ENCODE results near the gene MAGEH1.
A peak's percentile ranks its signal among the peaks of the same experiment; 100 is the strongest.
"Not testable (repeated sequence)": the region's sequence is repeated elsewhere in the genome, so short reads cannot be mapped to it uniquely, and the experiment has no call there.

The MAGEH1 gene

DNA sequence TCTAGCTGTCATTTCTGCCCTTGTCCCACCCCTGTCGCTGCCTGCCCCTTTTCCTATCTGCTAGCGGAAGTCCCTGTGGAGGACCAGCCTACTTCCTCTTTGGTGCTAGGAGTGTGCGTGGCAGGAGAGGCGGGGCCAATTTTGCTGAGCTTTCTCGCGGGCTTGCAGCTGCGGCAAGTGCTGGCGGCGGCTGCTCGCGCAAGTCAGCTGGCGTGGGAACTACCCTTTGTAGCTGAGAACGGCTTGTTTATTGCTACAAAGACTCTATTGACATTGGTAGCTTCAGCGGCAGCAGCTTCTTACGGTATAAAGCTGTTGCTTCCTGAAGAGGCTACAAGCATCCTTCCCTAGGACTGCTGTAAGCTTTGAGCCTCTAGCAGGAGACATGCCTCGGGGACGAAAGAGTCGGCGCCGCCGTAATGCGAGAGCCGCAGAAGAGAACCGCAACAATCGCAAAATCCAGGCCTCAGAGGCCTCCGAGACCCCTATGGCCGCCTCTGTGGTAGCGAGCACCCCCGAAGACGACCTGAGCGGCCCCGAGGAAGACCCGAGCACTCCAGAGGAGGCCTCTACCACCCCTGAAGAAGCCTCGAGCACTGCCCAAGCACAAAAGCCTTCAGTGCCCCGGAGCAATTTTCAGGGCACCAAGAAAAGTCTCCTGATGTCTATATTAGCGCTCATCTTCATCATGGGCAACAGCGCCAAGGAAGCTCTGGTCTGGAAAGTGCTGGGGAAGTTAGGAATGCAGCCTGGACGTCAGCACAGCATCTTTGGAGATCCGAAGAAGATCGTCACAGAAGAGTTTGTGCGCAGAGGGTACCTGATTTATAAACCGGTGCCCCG, at the start of gene MAGEH1:
MAGEH1 (plus strand) TSS at position 138 of the 843 bp plus-strand sequence; CDS start at position 386, 248 bp downstream.
- intact Hi-C loops (cut with DNase I) = no loop called here
- peak; percentile 80 to 96 (median 91) for DNase-seq

GRCh38 chrX:55427079-55427478, 24.8 kb upstream of the MAGEH1 start:
- peak in 1 of 42 donors; percentile 34 for DNase-seq
- intact Hi-C loops (cut with DNase I) = not testable (repeated sequence)

- not testable (repeated sequence) for DNase-seq
Measured at GRCh38 chrX:55443468-55443867, 8.5 kb upstream of the MAGEH1 start.

DNA sequence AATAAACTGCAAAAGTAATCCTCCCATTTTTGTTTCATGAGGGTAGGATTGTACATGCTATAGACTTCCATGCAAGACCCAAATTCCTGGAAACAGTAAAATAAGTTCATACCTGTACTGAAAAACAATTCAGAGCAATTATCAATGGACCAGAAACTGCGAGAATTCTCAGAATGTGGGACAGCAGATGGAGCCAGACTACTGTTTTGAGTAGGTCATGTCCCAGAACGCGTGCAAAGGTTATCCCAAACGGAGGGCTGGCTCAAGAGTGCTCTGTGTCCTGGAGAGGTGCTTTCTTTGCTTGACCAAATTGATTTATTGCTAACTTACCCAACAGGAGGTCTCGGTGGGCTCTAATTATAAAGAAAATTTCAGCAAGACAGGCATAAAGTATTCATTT, 1.7 kb upstream of the MAGEH1 start:
- intact Hi-C loops (cut with DNase I) = no loop called here
- peak in 23 of 42 donors; percentile 2 to 54 (median 17) for DNase-seq

More at GRCh38 chrX:55443468-55443867, 8.5 kb upstream of the MAGEH1 start:
- intact Hi-C loops (cut with DNase I) = not testable (repeated sequence)

GRCh38 chrX:55451141-55451540, 786 bp upstream of the MAGEH1 start:
- no peak for DNase-seq
- intact Hi-C loops (cut with DNase I) = no loop called here

- peak in 1 of 42 donors; percentile 7 for DNase-seq
- intact Hi-C loops (cut with DNase I) = no loop called here
Measured at GRCh38 chrX:55451626-55451989, 319 bp upstream of the MAGEH1 start.

- intact Hi-C loops (cut with DNase I) = no loop called here
- DNase-seq = peak in 3 of 42 donors; percentile 3 to 32 (median 10)
Measured at GRCh38 chrX:55452833-55453124, 852 bp downstream of the MAGEH1 start.

DNA sequence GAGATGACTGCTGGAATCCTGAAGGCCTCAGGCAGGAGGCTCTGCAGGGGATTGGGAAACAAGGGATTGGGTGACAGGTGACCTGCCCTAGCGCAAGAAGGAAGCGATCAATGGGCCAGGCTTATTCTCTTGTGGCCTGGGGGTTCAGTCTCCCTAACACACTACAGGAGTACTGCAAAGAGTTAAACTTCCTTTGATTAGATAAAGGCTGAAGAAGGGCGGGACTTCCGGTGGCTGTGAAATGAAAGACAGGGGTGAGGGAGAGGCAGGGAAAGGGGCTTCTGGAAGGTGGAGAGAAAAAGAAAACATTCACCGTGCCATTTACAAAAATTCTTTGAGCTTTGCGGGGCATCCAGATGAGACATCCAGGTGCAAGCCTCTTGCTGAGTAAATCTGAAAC, 3.8 kb downstream of the MAGEH1 start:
- intact Hi-C loops (cut with DNase I); DNase-seq: not testable (repeated sequence)

DNA sequence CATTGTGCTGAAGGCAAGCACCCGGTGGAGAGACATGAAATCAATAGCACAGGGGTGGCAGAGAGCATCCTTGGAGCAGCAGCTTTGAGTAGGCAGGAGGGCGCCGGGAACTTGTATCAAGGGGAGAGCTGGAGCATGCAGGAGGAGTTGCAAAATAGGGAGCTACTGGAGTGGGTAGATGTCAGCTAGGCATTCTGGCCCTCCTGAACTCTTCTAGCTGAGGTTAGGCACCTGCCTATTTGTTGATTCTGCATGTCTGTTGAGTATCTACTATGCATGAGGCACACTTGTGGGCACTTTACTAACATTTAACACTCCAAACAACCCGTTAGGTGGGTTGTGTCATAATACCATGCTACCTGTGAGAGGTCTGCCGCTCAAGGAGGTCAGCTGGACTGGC, 7.5 kb downstream of the MAGEH1 start:
- DNase-seq; intact Hi-C loops (cut with DNase I): not testable (repeated sequence)

- DNase-seq; intact Hi-C loops (cut with DNase I): not testable (repeated sequence)
Measured at GRCh38 chrX:55459926-55460325, 8.0 kb downstream of the MAGEH1 start.

GRCh38 chrX:55464050-55464449, 12.1 kb downstream of the MAGEH1 start:
- DNase-seq; intact Hi-C loops (cut with DNase I): not testable (repeated sequence)

DNA sequence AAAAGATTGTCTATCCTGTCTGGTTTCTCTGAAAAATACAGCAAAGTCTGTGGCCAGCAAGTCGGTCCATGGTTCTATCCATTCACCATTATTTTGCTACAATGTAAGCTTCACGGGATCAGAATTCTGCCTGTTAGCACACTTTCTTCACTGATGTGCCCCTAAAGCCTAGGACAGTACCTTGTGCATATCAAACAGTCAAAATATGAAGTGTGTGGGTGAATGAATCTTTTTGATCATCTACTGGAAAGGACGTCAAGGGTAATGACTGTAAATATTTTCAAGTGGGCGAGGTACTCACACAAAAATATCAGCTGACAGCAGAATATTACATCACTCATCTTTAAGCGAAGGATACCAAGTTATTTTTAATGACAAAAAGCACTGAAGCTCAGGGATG, 13.2 kb downstream of the MAGEH1 start:
- intact Hi-C loops (cut with DNase I); DNase-seq: not testable (repeated sequence)

DNA sequence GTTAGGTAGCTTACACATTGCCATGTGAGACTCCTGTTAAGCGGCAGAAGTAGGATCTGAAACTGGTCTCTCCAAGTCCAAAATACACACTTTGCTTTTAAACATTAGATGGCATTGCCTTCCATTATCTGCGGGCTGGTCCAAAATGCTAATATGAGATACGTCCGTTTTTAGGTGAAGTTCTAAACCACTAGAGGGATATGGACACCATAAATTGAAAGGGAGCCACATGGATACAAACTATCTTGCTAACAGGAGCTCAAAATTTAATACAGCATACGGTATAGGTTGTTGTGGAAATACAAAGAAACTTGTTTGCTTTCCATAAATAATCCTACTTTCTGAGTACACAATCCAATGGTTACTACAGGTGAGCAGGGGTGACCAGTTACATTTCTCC, 13.9 kb downstream of the MAGEH1 start:
- DNase-seq; intact Hi-C loops (cut with DNase I): not testable (repeated sequence)

GRCh38 chrX:55479956-55480355, 28.0 kb downstream of the MAGEH1 start:
- DNase-seq; intact Hi-C loops (cut with DNase I): not testable (repeated sequence)

DNA sequence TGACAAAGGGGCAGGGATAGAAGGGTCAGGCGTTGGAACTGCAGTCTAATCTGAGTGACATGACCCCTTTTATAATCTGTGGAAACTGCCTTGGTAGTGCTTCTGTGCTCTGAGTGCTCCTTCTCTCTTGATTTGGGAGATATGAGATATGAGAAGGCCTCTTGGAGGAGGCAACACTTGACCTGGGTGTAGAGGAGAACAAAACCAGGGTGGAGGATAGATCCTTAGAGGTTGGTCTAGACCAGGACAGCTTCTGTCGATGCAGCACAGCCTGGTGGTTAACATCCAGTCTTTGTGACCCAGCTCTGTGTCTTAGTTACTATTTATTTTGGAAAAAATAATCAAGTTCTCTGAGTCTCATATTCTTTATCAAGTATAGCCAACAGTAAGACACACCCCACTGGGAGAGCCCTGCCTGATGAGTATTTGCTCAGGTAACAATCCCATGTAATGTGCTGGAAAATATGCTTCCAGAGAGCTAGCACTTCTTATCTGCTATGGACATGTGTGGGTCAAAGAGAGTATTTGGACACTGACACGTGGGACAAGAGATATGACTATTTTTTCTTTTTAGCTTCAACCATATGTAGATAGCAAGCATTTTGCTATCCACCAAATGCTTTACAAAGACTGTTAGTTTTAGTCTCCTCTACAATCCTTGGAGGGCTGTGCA, 28.6 kb downstream of the MAGEH1 start:
- DNase-seq = no peak
- intact Hi-C loops (cut with DNase I) = no loop called here

DNA sequence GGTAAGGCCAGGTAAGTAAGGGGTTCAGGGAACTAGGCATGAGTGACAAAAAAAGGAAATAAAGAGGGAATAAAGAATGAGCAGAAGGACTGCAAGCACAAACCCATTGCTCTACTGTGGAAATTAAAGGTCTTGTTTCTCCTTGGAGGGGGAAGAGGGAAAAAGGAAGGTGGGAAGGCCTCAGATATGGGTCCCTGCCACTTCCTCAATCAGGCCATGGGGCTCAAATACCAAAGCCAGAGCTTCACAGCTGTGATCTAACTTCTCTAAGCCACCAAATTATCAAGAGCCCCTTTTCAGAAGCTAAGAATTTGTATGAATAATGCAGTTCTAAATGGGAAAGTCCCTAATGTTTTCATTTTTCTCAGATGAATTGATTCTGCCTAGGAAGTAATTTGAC, 33.0 kb downstream of the MAGEH1 start:
- intact Hi-C loops (cut with DNase I) = no loop called here
- DNase-seq = peak in 1 of 42 donors; percentile 24

GRCh38 chrX:55486736-55487135, 34.8 kb downstream of the MAGEH1 start:
- intact Hi-C loops (cut with DNase I) = no loop called here
- peak in 38 of 42 donors; percentile 6 to 84 (median 58) for DNase-seq

DNA sequence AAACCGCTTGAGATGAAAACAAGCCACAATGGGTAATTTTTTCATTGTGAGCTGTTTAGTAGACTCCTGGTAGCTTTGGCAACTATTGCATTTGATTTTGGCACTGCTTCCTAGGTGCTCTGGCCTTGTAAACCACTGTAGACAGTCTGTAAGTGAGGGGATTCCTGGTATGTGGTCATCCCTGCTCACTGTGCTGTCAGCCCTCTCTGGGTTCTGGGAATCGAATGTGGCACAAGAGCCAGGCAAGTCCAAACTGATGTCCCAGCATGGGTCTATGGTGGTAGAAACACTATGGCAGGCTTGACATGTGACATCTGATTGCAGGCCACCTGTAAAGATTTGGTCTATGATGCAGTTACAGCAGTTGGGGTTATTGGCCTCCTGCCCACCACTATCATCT, 35.2 kb downstream of the MAGEH1 start:
- peak in 8 of 42 donors; percentile 2 to 48 (median 21) for DNase-seq
- intact Hi-C loops (cut with DNase I) = no loop called here

DNA sequence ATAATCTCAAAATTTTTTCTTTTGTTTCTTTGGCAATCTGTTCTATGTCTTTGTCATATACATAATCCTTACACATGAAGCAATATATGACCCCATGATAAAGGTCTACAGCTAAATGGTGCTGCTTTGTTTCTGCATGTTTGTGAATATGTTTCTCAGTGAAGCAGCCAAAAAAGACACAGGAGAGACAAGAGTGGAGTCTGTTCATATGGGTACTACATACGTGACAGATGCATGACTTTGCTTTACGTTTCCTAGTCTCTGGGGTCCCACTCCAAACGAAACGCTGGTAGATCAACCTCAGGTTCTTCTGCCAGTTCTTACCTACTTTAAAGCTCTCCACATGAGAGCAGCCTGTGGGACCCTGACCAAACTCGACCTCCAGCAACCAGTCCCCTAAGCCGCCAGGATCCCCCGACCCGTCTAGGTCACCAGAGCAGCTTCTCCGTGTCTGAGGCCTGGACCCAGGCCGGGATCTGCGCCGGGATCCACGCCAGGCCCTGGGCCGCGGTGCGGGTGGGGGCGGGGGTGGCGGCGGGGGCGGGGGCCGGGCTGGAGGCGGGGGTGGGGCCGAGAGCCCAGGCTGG, 36.2 kb downstream of the MAGEH1 start:
- peak in 19 of 42 donors; percentile 47 to 80 (median 63) for DNase-seq

More for the DNA sequence above, 36.2 kb downstream of the MAGEH1 start:
- intact Hi-C loops (cut with DNase I) = no loop called here

Data from head of caudate nucleus (tissue), 42 donors.